ENCODE results near the gene DAGLA. TPM values are rescaled to one million over a fixed set of nuclear protein-coding genes. Genes with fewer than 3 reads are reported as not detected.
"Not testable (repeated sequence)": the region's sequence is repeated elsewhere in the genome, so short reads cannot be mapped to it uniquely, and the experiment has no call there.

Gene DAGLA
- total RNA-seq, 1 donor from 2014 or later: 4.8 TPM

DNA sequence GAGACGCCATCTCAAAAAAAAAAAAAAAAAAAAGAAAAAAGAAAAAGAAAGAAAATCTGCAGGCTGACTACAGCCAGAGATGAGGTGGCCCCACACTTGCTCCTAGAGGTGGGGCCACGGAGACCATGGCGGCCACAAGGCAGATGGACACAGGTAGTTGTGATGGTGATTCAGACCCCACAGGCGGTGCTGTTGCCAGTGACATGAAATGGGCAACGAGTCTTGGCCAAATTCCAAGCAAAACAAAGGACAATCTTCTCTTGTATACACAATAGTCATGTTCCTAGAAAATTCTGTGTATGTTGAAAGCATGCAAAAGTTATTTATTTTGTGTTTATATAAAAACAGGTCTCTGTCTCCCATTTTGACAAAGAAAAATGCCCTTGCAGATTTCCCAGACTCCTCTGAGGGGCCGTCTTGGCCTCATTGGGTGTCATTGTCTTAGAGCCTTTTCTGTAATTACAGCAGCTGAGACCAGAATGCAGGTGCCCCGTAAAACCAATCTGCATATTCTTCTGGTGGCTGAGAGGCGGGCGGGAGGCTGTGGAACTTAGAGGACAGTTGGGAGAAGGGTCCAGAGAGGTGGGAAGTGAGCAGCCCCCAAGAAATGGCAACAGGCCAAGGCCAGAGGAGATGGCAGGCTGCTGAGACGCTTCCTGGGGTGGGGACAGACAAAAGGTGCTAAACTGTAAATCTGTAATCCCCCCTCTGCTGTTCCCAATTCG lies 22.5 kb upstream of the DAGLA start:
- TF ChIP-seq, protein P1, sequence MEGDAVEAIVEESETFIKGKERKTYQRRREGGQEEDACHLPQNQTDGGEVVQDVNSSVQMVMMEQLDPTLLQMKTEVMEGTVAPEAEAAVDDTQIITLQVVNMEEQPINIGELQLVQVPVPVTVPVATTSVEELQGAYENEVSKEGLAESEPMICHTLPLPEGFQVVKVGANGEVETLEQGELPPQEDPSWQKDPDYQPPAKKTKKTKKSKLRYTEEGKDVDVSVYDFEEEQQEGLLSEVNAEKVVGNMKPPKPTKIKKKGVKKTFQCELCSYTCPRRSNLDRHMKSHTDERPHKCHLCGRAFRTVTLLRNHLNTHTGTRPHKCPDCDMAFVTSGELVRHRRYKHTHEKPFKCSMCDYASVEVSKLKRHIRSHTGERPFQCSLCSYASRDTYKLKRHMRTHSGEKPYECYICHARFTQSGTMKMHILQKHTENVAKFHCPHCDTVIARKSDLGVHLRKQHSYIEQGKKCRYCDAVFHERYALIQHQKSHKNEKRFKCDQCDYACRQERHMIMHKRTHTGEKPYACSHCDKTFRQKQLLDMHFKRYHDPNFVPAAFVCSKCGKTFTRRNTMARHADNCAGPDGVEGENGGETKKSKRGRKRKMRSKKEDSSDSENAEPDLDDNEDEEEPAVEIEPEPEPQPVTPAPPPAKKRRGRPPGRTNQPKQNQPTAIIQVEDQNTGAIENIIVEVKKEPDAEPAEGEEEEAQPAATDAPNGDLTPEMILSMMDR (IDR thresholded peaks at IDR 0.05): no peak
- Mint-ChIP-seq H3K27me3 (ENCODE audit: low read depth) (peaks cover 25% of the 10 kb centered on the region), H3K4me3 (ENCODE audit: unreplicated experiment) (no peak overlapping the region), H3K36me3 (ENCODE audit: low read depth) (no peaks in the 10 kb centered on the region), H3K9me3 (ENCODE audit: low read depth) (no peaks in the 10 kb centered on the region), H3K4me1 (ENCODE audit: low read depth) (no peaks in the 10 kb centered on the region), H3K27ac (ENCODE audit: unreplicated experiment) (no peak overlapping the region)
- no peak for DNase-seq (ENCODE audit: low spot score)

GRCh38 chr11:61659413-61660196 lies 20.6 kb upstream of the DAGLA start:
- H3K4me1 Mint-ChIP-seq (ENCODE audit: low read depth): no peaks in the 10 kb centered on the region
- DNase-seq (ENCODE audit: low spot score): no peak
- no peak overlapping the region for H3K4me3 Mint-ChIP-seq (ENCODE audit: unreplicated experiment)
- H3K27ac Mint-ChIP-seq (ENCODE audit: unreplicated experiment): no peak overlapping the region
- H3K36me3 Mint-ChIP-seq (ENCODE audit: low read depth): no peaks in the 10 kb centered on the region
- H3K9me3 Mint-ChIP-seq (ENCODE audit: low read depth): no peaks in the 10 kb centered on the region
- TF ChIP-seq, protein P1 (IDR thresholded peaks at IDR 0.05): no peak
- H3K27me3 Mint-ChIP-seq (ENCODE audit: low read depth): peaks cover 12% of the 10 kb centered on the region

DNA sequence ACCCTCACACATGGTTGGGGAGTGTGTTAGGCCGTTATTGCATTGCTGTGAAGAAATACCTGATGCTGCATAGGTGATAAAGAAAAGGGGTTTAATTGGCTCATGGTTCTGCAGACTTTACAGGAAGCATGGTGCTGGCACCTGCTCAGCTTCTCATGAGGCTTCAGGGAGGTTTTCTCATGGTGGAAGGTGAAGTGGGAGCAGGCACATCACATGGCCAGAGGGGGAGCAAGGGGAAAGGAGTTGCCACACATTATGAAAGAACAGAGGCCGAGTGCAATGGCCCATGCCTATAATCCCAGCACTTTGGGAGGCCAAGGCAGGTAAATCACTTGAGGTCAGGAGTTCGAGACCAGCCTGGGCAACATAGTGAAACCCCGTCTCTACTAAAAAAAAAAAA lies 19.2 kb upstream of the DAGLA start:
- H3K27me3 Mint-ChIP-seq (ENCODE audit: low read depth); H3K27ac Mint-ChIP-seq (ENCODE audit: unreplicated experiment); H3K4me1 Mint-ChIP-seq (ENCODE audit: low read depth); H3K4me3 Mint-ChIP-seq (ENCODE audit: unreplicated experiment); DNase-seq (ENCODE audit: low spot score); H3K9me3 Mint-ChIP-seq (ENCODE audit: low read depth); H3K36me3 Mint-ChIP-seq (ENCODE audit: low read depth): not testable (repeated sequence)
- TF ChIP-seq, protein P1 (IDR thresholded peaks at IDR 0.05): peak; percentile 28

DNA sequence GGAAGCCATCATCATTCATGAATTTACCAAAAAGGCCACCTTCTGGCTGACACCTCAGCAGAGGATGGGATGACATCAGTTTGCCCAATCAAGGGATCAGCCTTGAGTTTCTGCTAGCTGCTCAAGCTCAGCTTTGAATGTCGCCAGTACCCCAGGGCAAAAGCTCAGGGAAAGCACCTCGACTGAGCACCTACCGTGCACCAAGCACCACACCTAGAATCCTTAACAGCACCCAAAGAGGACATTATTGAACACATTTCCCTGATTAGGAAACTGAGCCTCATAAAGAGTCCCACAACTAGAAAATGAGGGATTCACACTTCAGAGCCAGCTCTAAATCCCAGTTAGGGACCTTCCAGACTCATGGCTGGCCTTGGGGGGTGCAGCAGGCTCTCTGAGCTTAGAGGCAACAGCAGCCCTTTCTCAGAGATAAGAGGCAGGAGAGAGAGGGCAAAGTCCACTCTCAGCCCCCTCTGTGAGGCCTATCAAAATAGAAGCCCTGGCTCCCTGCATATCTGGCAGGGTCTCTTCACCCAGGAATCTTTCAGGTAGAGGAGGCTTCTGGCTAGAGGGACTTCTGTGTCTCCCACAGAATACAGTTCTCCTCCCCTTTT lies 13.4 kb upstream of the DAGLA start:
- no peak for DNase-seq (ENCODE audit: low spot score)
- Mint-ChIP-seq H3K27me3 (ENCODE audit: low read depth) (peaks cover 21% of the 10 kb centered on the region), H3K9me3 (ENCODE audit: low read depth) (no peaks in the 10 kb centered on the region), H3K36me3 (ENCODE audit: low read depth) (no peaks in the 10 kb centered on the region), H3K4me1 (ENCODE audit: low read depth) (no peaks in the 10 kb centered on the region), H3K27ac (ENCODE audit: unreplicated experiment) (no peak overlapping the region), H3K4me3 (ENCODE audit: unreplicated experiment) (no peak overlapping the region)
- TF ChIP-seq, protein P1 (IDR thresholded peaks at IDR 0.05): no peak

GRCh38 chr11:61667684-61668305 lies 12.4 kb upstream of the DAGLA start:
- Mint-ChIP-seq H3K9me3 (ENCODE audit: low read depth) (no peaks in the 10 kb centered on the region), H3K4me3 (ENCODE audit: unreplicated experiment) (no peak overlapping the region), H3K4me1 (ENCODE audit: low read depth) (no peaks in the 10 kb centered on the region), H3K36me3 (ENCODE audit: low read depth) (no peaks in the 10 kb centered on the region), H3K27ac (ENCODE audit: unreplicated experiment) (no peak overlapping the region), H3K27me3 (ENCODE audit: low read depth) (peaks cover 18% of the 10 kb centered on the region)
- TF ChIP-seq, protein P1 (IDR thresholded peaks at IDR 0.05): no peak
- DNase-seq (ENCODE audit: low spot score): no peak
